Body of pancreas (tissue), 4 donors: Measurements from ENCODE around the gene CEBPZOS.

Experiments
- CTCF ChIP-seq, 7 experiments: fragments of 450-650 bp in 4 of 7; fragments of 200-600 bp in 3 of 7; sonication (generic) in 3 of 7; IDR thresholded peaks; one replicate each; pipeline ENCODE4 v1.5.1; 2016 to 2019; ENCODE audit warnings: antibody characterized with exemption in 7 of 7
- POLR2A ChIP-seq, 3 donors: fragments of 450-650 bp; IDR thresholded peaks; one replicate each; pipeline ENCODE4 v1.6.1; 2016; ENCODE audit warnings: antibody characterized with exemption in 3 of 3, mild to moderate bottlenecking in 2 of 3

DNA sequence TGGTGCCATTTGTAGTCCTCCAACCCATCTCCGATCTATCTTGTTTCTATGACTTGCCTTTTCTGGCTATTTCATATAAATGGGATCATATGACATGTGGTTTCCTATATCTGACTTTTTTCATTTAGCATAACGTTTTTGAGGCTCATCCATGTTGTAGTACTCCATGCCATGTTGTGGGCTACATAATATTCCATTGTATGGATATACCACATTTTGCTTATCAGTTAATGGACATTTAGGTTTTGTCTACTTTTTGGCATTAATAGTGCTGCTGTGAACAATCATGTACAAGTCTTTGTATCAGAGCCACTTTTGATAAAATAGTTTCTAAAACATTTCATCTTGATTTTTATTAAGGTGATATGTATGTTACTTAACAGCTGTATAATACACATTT, 7.4 kb downstream of the CEBPZOS start:
- no peak for TF ChIP-seq CTCF (IDR thresholded peaks at IDR 0.05)
- no peak for TF ChIP-seq POLR2A (IDR thresholded peaks at IDR 0.05)
